Measurements from ENCODE around the gene RDX. TPM values are rescaled to one million over a fixed set of nuclear protein-coding genes. Genes with fewer than 3 reads are reported as not detected.

Gene RDX
- total RNA-seq, 1 experiment from 2014 or later: 132 TPM

DNA sequence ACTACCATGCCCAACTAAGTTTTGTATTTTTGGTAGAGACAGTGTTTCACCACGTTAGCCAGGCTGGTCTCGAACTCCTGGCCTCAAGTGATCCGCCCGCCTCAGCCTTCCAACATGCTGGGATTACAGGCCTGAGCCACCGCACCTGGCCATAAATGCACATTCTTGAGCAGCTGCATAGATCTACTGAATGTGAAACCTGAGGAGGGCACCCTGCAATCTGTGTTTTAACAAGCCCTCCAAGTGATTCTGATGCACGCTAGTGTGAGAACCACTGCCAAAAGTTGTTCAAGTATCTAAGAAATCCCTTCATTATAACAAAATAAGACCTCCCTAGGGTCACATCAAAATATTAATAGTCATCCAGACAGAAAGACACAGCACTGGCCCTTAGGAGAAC is 89.3 kb downstream of the RDX start:
- intact Hi-C loops (cut with micrococcal nuclease): loop anchor here (10.0 kb wide), 1 partner anchor 352 kb away; no protein-coding TSS in a partner anchor
- ChIA-PET CTCF (interaction anchor here (0.8 kb wide), 1 partner anchor 167 kb away, joined by 5 read pairs; no protein-coding TSS in a partner anchor), POLR2A (interaction anchor here (0.7 kb wide), 1 partner anchor 227 kb away, joined by 3 read pairs; no protein-coding TSS in a partner anchor)
- Mint-ChIP-seq H3K4me3 (ENCODE audit: unreplicated experiment) (no peak overlapping the region), H3K36me3 (ENCODE audit: insufficient read depth, unreplicated experiment) (no peaks in the 10 kb centered on the region), H3K27ac (ENCODE audit: low read depth, unreplicated experiment) (no peak overlapping the region), H3K9me3 (ENCODE audit: unreplicated experiment) (no peaks in the 10 kb centered on the region), H3K4me1 (ENCODE audit: insufficient read depth, unreplicated experiment) (no peaks in the 10 kb centered on the region), H3K27me3 (ENCODE audit: insufficient read depth, unreplicated experiment) (no peaks in the 10 kb centered on the region)
- BruUV-seq (replicated peaks): no TSS peak
- TF ChIP-seq, protein P1, sequence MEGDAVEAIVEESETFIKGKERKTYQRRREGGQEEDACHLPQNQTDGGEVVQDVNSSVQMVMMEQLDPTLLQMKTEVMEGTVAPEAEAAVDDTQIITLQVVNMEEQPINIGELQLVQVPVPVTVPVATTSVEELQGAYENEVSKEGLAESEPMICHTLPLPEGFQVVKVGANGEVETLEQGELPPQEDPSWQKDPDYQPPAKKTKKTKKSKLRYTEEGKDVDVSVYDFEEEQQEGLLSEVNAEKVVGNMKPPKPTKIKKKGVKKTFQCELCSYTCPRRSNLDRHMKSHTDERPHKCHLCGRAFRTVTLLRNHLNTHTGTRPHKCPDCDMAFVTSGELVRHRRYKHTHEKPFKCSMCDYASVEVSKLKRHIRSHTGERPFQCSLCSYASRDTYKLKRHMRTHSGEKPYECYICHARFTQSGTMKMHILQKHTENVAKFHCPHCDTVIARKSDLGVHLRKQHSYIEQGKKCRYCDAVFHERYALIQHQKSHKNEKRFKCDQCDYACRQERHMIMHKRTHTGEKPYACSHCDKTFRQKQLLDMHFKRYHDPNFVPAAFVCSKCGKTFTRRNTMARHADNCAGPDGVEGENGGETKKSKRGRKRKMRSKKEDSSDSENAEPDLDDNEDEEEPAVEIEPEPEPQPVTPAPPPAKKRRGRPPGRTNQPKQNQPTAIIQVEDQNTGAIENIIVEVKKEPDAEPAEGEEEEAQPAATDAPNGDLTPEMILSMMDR (IDR thresholded peaks at IDR 0.05; ENCODE audit: unreplicated experiment): no peak
- DNase-seq (ENCODE audit: unreplicated experiment): no peak

DNA sequence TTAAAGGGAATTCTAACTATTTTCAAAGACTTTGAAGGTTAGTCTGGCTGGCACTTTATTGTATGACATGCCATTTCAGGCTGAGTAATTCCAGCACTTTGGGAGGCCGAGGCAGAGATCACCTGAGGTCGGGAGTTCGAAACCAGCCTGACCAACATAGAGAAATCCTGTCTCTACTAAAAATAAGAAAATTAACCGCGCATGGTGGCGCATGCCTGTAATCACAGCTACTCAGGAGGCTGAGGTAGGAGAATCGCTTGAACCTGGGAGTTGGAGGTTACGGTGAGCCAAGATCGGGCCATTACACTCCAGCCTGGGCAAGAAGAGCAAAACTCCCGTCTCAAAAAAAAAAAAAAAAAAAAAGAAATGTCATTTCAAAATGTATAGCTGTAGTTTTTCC is 95.6 kb downstream of the RDX start:
- DNase-seq (ENCODE audit: unreplicated experiment): no peak
- Mint-ChIP-seq H3K27ac (ENCODE audit: low read depth, unreplicated experiment) (peak overlapping the region; percentile 28), H3K36me3 (ENCODE audit: insufficient read depth, unreplicated experiment) (peaks cover 18% of the 10 kb centered on the region), H3K4me1 (ENCODE audit: insufficient read depth, unreplicated experiment) (peaks cover 42% of the 10 kb centered on the region), H3K9me3 (ENCODE audit: unreplicated experiment) (no peaks in the 10 kb centered on the region), H3K27me3 (ENCODE audit: insufficient read depth, unreplicated experiment) (no peaks in the 10 kb centered on the region), H3K4me3 (ENCODE audit: unreplicated experiment) (no peak overlapping the region)
- POLR2A ChIA-PET: interaction anchor here (0.9 to 10.5 kb wide), 25 partner anchors 17 to 1030 kb away, joined by 3 to 146 read pairs (median 6); partner anchors contain the start of genes FDX1, RDX and ZC3H12C
- TF ChIP-seq, protein P1 (IDR thresholded peaks at IDR 0.05; ENCODE audit: unreplicated experiment): no peak
- no TSS peak for BruUV-seq (replicated peaks)
- CTCF ChIA-PET: interaction anchor here (0.6 to 8.6 kb wide), 27 partner anchors 16 to 1109 kb away, joined by 3 to 74 read pairs (median 5); partner anchors contain the start of gene FDX1
- intact Hi-C loops (cut with micrococcal nuclease): loop anchor here (1.0 to 10.0 kb wide), 9 partner anchors 48 to 1029 kb away; partner anchors contain the start of genes RDX and ZC3H12C

DNA sequence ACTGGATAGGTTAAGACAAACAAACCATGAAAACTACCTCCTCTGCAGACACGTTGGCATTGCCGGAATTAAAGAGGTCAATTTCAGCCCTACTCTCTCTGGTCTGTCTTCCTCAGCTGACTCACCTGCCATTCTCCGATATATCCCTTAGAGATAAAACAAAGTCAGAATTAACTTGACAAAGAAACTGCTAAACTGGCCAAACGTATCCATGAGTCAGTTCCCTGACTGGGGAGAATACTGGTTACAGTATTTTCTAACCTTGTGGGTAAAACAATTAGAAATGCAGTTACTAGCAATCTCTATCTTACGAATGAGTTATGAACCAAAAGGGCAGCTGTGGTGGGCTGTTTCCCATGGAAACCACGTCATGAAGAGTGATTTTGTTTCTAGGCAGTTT is 96.2 kb downstream of the RDX start:
- intact Hi-C loops (cut with micrococcal nuclease): loop anchor here (1.0 to 10.0 kb wide), 4 partner anchors 97 to 345 kb away; partner anchors contain the start of genes RDX and ZC3H12C
- ChIA-PET CTCF (interaction anchor here (0.8 to 8.6 kb wide), 15 partner anchors 21 to 232 kb away, joined by 3 to 74 read pairs (median 8); partner anchors contain the start of gene FDX1), POLR2A (interaction anchor here (0.6 to 10.5 kb wide), 24 partner anchors 8 to 1031 kb away, joined by 3 to 146 read pairs (median 6); partner anchors contain the start of genes FDX1, RDX and ZC3H12C)
- H3K27me3 Mint-ChIP-seq (ENCODE audit: insufficient read depth, unreplicated experiment): no peaks in the 10 kb centered on the region
- H3K4me1 Mint-ChIP-seq (ENCODE audit: insufficient read depth, unreplicated experiment): peaks cover 48% of the 10 kb centered on the region
- DNase-seq (ENCODE audit: unreplicated experiment): peak; percentile 32
- H3K9me3 Mint-ChIP-seq (ENCODE audit: unreplicated experiment): no peaks in the 10 kb centered on the region
- no TSS peak for BruUV-seq (replicated peaks)
- peak overlapping the region; percentile 28 for H3K27ac Mint-ChIP-seq (ENCODE audit: low read depth, unreplicated experiment)
- peaks cover 18% of the 10 kb centered on the region for H3K36me3 Mint-ChIP-seq (ENCODE audit: insufficient read depth, unreplicated experiment)
- TF ChIP-seq, protein P1 (IDR thresholded peaks at IDR 0.05; ENCODE audit: unreplicated experiment): no peak
- no peak overlapping the region for H3K4me3 Mint-ChIP-seq (ENCODE audit: unreplicated experiment)

DNA sequence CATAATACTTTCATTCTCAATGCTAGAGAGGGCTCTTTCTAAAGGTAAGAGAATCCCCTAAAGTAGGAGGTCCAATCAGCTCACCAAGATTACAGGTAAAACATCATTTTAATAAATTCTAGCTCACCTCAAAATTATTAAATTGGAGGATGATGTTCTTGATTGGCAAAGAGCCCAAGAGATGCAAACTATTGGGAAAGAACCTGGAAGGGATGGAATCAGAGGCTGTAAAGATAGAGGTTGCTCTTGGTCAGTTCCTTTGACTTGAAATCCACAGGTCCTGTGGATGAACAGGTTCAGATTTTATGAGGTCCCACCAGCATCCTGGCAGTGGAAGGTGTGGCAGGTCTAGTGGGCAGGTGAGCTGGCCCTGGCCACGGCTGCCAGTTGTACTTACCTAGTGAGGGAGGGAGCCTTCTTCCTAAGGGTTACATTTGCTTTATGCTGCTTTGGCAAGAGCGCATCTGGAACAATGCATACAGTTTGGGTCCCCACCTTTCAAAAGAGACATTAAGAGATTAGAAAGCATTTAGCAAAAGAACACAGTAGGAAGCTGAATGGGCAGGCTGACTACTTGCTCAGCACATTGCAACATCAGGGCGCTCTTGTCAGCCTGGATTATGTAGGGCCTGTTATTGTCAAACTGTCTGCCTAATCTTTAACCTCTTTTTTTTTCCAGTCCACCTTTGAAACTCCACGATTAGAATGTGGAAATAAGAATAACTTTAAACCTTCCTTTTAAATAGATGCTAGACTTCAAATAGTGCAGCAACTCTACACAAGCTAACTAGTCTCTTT is 97.0 kb downstream of the RDX start:
- intact Hi-C loops (cut with micrococcal nuclease): no loop called here
- BruUV-seq (replicated peaks): no TSS peak
- Mint-ChIP-seq H3K27ac (ENCODE audit: low read depth, unreplicated experiment) (peak overlapping the region; percentile 28), H3K4me1 (ENCODE audit: insufficient read depth, unreplicated experiment) (peaks cover 51% of the 10 kb centered on the region), H3K27me3 (ENCODE audit: insufficient read depth, unreplicated experiment) (no peaks in the 10 kb centered on the region), H3K4me3 (ENCODE audit: unreplicated experiment) (no peak overlapping the region), H3K9me3 (ENCODE audit: unreplicated experiment) (no peaks in the 10 kb centered on the region), H3K36me3 (ENCODE audit: insufficient read depth, unreplicated experiment) (peaks cover 18% of the 10 kb centered on the region)
- ChIA-PET CTCF (interaction anchor here (0.6 to 8.6 kb wide), 14 partner anchors 13 to 253 kb away, joined by 3 to 74 read pairs (median 4); partner anchors contain the start of gene FDX1), POLR2A (interaction anchor here (0.6 to 10.5 kb wide), 26 partner anchors 8 to 1140 kb away, joined by 3 to 146 read pairs (median 5); partner anchors contain the start of genes FDX1, RDX and ZC3H12C)
- TF ChIP-seq, protein P1 (IDR thresholded peaks at IDR 0.05; ENCODE audit: unreplicated experiment): no peak
- DNase-seq (ENCODE audit: unreplicated experiment): peak; percentile 64
